Lower lobe of right lung (tissue), 2 donors: Measurements from ENCODE around the gene PADI1. TPM values are rescaled to one million over a fixed set of nuclear protein-coding genes. Genes with fewer than 3 reads are reported as not detected.

Experiments used
- ATAC-seq, 2 donors: fragments of 200-7000 bp; cut with Tn5 transposase; one replicate each; pipeline ENCODE4 v1.9.1; 2020 to 2022; ENCODE audit warnings: mild to moderate bottlenecking in 2 of 2, moderate library complexity in 2 of 2
- DNase-seq: peaks from one replicate; pipeline ENCODE4 v3.0.0-alpha.2; 2020
- H3K27ac ChIP-seq: fragments of 200-600 bp; one replicate; pipeline ENCODE4 v1.8.0; 2022
- H3K27me3 ChIP-seq: fragments of 200-600 bp; one replicate; pipeline ENCODE4 v1.8.0; 2022; ENCODE audit warnings: low read depth
- H3K36me3 ChIP-seq: fragments of 200-600 bp; one replicate; pipeline ENCODE4 v1.8.0; 2022; ENCODE audit warnings: mild to moderate bottlenecking
- H3K4me1 ChIP-seq: fragments of 200-600 bp; one replicate; pipeline ENCODE4 v1.8.0; 2022
- H3K4me3 ChIP-seq: fragments of 200-600 bp; one replicate; pipeline ENCODE4 v1.8.0; 2022; ENCODE audit warnings: mild to moderate bottlenecking
- H3K9me3 ChIP-seq: fragments of 200-600 bp; one replicate; pipeline ENCODE4 v1.8.0; 2022
- intact Hi-C: fragments of 100-400 bp; cut with DNase I; formaldehyde crosslinking; loops from one replicate; pipeline ENCODE4 v1.11.0; 2022
- total RNA-seq: library from RNA; stranded (reverse); fragmentation: NEBNext Ultra II Directional; extraction: Animal tissue kit (Norgen Biotek cat#: 25700); gene quantifications from one replicate; pipeline ENCODE4 v1.2.1, GENCODE V29; 2021
- TF ChIP-seq, protein P1 (sequence below): fragments of 200-600 bp; IDR thresholded peaks from one replicate; pipeline ENCODE4 v1.8.0; 2022; ENCODE audit warnings: antibody characterized with exemption, mild to moderate bottlenecking
- donor health status: DM: no; HTN: yes; CAD: no; lungs with severe emphysema.

Gene PADI1
- total RNA-seq, 1 donor from 2014 or later = not detected

DNA sequence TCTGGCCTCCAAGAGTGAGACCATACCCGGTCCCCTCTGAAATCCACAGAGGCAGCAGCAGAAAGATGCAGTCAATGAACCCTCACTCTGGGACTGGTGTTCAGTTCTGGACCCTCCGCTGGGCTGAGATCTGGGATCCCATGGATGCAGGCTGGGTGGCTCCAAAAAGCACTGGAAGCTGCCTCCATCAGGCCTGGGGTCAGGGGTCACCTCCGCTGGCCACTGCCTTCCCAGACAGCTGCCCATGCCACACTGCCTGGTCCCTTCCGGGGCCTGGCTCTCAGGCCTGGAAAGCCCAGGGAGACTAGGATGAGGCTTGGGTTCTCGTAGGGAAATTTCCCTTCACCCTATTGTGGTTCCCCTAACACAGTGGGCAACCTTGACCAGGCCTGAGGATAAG lies 81.7 kb downstream of the PADI1 start:
- ATAC-seq = no peak
- TF ChIP-seq, protein P1, sequence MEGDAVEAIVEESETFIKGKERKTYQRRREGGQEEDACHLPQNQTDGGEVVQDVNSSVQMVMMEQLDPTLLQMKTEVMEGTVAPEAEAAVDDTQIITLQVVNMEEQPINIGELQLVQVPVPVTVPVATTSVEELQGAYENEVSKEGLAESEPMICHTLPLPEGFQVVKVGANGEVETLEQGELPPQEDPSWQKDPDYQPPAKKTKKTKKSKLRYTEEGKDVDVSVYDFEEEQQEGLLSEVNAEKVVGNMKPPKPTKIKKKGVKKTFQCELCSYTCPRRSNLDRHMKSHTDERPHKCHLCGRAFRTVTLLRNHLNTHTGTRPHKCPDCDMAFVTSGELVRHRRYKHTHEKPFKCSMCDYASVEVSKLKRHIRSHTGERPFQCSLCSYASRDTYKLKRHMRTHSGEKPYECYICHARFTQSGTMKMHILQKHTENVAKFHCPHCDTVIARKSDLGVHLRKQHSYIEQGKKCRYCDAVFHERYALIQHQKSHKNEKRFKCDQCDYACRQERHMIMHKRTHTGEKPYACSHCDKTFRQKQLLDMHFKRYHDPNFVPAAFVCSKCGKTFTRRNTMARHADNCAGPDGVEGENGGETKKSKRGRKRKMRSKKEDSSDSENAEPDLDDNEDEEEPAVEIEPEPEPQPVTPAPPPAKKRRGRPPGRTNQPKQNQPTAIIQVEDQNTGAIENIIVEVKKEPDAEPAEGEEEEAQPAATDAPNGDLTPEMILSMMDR = no peak
- H3K27me3 ChIP-seq = peaks cover 20% of the 10 kb centered on the region
- no peak for DNase-seq
- intact Hi-C loops = no loop called here
- H3K36me3 ChIP-seq = no peaks in the 10 kb centered on the region
- no peaks in the 10 kb centered on the region for H3K9me3 ChIP-seq
- no peaks in the 10 kb centered on the region for H3K4me1 ChIP-seq
- no peak overlapping the region for H3K4me3 ChIP-seq
- H3K27ac ChIP-seq = no peak overlapping the region

DNA sequence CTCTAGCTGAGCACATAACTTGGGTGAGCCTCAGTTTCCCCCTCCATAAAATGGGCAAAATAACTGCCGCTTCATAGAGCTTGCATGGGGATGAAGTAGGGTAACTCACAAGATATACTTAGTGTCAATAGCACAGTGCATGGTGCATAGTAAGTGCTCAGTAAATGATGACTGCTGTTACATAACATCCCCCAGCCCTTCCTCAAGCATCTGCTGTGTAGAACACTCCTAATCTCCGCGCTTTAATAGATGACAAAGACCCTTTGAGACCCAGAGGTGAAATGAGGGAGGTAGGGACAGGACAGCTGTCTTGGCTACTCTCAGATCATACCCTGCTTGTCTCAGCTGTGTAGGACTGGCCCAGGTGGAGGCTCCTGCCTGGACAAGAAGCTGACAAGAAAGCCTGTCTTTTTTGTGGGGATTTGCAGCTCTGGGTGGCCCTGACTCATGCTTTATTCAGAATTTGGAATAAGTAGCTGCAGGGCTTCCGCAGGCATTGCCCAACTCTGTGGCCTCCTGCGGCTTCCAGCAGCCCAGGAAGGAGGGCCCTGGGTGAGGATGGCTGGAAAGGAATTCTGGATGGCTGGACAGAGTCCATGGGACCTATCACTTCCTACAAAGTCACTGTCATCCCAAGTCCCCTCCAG lies 82.3 kb downstream of the PADI1 start:
- Histone ChIP-seq H3K9me3 (no peaks in the 10 kb centered on the region), H3K27ac (no peak overlapping the region), H3K27me3 (peaks cover 23% of the 10 kb centered on the region), H3K4me1 (no peaks in the 10 kb centered on the region), H3K36me3 (no peaks in the 10 kb centered on the region), H3K4me3 (no peak overlapping the region)
- DNase-seq (no peak), ATAC-seq (no peak)
- intact Hi-C loops = no loop called here
- TF ChIP-seq, protein P1 = no peak

DNA sequence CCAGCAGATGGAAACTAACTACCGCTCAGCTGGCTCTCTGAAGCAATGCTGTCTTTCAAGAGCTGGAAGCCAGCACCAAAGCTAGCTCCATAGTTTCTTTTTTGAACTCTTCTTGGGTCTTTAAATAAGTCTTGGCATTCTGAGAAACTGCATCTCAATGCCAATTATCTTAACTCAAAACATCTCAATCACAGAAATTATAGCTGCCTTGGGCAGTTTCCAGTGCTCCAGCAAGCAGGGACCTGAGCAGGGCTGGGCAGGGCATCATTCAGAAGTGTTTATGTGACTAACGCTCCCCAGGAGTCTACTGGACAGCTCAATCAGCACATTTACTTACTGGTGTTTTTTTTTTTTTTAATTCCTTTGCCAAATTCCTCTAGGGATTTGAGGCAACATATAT lies 84.8 kb downstream of the PADI1 start:
- TF ChIP-seq, protein P1 = no peak
- DNase-seq = no peak
- H3K9me3 ChIP-seq = no peaks in the 10 kb centered on the region
- intact Hi-C loops = no loop called here
- no peak overlapping the region for H3K27ac ChIP-seq
- peaks cover 20% of the 10 kb centered on the region for H3K27me3 ChIP-seq
- no peak for ATAC-seq
- H3K4me1 ChIP-seq = no peaks in the 10 kb centered on the region
- no peaks in the 10 kb centered on the region for H3K36me3 ChIP-seq
- H3K4me3 ChIP-seq = no peak overlapping the region

DNA sequence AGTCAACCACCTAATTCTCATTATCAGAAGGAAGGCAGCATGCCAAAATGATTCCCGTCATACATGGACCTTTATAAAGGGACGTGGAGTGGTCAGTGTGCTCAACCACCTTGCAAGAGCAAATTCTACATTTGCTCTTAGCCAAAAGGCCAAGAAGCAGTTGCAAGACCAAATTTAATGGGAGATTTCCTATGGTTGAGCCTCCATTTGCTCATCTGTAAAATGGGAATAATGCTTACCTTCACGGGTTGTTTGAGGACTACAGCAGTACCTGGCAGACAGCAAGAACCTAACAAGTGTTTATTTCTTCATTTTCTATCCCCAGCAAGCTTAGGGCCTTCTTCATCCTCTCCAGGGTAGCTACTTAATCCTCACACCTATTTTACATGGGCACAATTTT lies 85.6 kb downstream of the PADI1 start:
- intact Hi-C loops = no loop called here
- Histone ChIP-seq H3K36me3 (no peaks in the 10 kb centered on the region), H3K4me1 (no peaks in the 10 kb centered on the region), H3K4me3 (no peak overlapping the region), H3K9me3 (no peaks in the 10 kb centered on the region), H3K27me3 (peaks cover 19% of the 10 kb centered on the region), H3K27ac (no peak overlapping the region)
- ATAC-seq = no peak
- TF ChIP-seq, protein P1 = no peak
- no peak for DNase-seq

DNA sequence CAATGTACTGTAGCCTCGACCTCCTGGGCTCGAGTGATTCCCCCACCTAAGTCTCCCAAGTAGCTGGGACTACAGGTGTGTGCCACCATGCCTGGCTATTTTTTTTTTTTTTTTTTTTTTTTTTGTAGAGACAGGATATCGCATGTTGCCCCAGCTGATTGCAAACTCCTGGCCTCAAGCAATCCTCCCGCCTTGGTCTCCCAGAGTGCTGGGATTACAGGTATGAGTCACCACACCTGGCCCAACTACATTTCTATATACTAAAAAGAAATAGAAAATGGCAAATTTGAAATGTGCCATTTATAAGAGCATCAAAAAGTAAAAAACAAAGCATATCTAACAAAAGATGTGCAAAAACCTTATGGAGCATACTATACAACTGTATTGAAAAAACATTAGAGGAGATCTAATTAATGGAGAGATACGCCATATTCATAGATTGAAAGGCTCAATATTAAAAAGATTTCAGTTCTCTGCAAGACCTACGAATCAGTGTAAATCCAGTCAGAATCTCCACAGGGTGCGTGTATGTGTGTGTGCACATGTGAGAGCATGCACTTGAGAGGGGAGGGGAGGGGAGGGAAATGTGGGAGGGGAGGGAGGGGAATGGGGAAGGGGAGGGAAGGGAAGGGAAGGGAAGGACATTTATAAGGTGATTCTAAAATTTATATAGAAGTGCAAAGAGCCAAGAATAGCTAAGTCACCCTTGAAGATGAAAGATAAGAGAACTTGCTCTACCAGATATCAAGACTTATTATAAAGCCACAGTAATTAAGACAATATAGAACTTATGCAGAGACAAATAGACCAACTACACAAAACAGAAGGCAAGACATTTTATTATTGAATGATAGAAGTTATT lies 87.6 kb downstream of the PADI1 start:
- TF ChIP-seq, protein P1 = no peak
- no peak overlapping the region for H3K27ac ChIP-seq
- H3K4me1 ChIP-seq = no peaks in the 10 kb centered on the region
- DNase-seq (no peak), ATAC-seq (no peak)
- H3K9me3 ChIP-seq = no peaks in the 10 kb centered on the region
- no peak overlapping the region for H3K4me3 ChIP-seq
- intact Hi-C loops = no loop called here
- H3K36me3 ChIP-seq = no peaks in the 10 kb centered on the region
- H3K27me3 ChIP-seq = peaks cover 19% of the 10 kb centered on the region
